Renal cortex interstitium (tissue), 15 donors: ENCODE data around the gene TSSC4. TPM values are rescaled to one million over a fixed set of nuclear protein-coding genes. Genes with fewer than 3 reads are reported as not detected.
"Not testable (repeated sequence)": the region's sequence is repeated elsewhere in the genome, so short reads cannot be mapped to it uniquely, and the experiment has no call there.

Experiments used
- DNase-seq, 11 donors: peaks; one replicate each; pipeline ENCODE4 v3.0.0-alpha.2; 2013; ENCODE audit warnings: low read depth in 9 of 11, low spot score in 4 of 11; ENCODE audit errors: extremely low read depth in 1 of 11
- long read RNA-seq, 16 experiments: transcript quantifications; one replicate each; lab custom pipeline, GENCODE V29; 2026
- polyA plus RNA-seq, 3 donors: library from polyadenylated mRNA; unstranded; fragments of 120-200 nt; gene quantifications; one replicate each; pipeline ENCODE4 v1.2.1, GENCODE V29; 2013; ENCODE audit not compliant: insufficient read length in 3 of 3

Gene TSSC4
- 10 to 100 TPM; 30.8 to 45.5 (median 44.8) TPM for polyA plus RNA-seq
- long read RNA-seq, donor 1, transcript TSSC4-201 (3 exons, 1,686 nt), result major isoform, 12 of 14 reads
- long read RNA-seq, donor 1, partial matches to known transcripts, result 0 of 14 reads
- long read RNA-seq, donor 1, other reads (novel, unspliced or antisense), result 0 of 14 reads
- long read RNA-seq, donor 2, transcript TSSC4-201 (3 exons, 1,686 nt), result major isoform, 14 of 29 reads
- long read RNA-seq, donor 2, partial matches to known transcripts, result 12 of 29 reads
- long read RNA-seq, donor 2, other reads (novel, unspliced or antisense), result 0 of 29 reads
- long read RNA-seq, donor 3, transcript TSSC4-201 (3 exons, 1,686 nt), result major isoform, 20 of 24 reads
- long read RNA-seq, donor 3, partial matches to known transcripts, result 0 of 24 reads
- long read RNA-seq, donor 3, other reads (novel, unspliced or antisense), result 0 of 24 reads
- long read RNA-seq, donor 4, transcript TSSC4-201 (3 exons, 1,686 nt), result major isoform, 10 of 17 reads
- long read RNA-seq, donor 4, transcript TSSC4-210 (2 exons, 912 nt), result minor isoform, 6 of 17 reads
- long read RNA-seq, donor 4, partial matches to known transcripts, result 0 of 17 reads
- long read RNA-seq, donor 4, other reads (novel, unspliced or antisense), result 0 of 17 reads
- long read RNA-seq, donor 5, result 0 reads
- long read RNA-seq, donor 6, transcript TSSC4-201 (3 exons, 1,686 nt), result major isoform, 13 of 15 reads
- long read RNA-seq, donor 6, partial matches to known transcripts, result 0 of 15 reads
- long read RNA-seq, donor 6, other reads (novel, unspliced or antisense), result 0 of 15 reads
- long read RNA-seq, donor 7, transcript TSSC4-201 (3 exons, 1,686 nt), result major isoform, 17 of 19 reads
- long read RNA-seq, donor 7, partial matches to known transcripts, result 0 of 19 reads
- long read RNA-seq, donor 7, other reads (novel, unspliced or antisense), result 0 of 19 reads
- long read RNA-seq, donor 8, transcript TSSC4-201 (3 exons, 1,686 nt), result major isoform, 25 of 36 reads
- long read RNA-seq, donor 8, transcript TSSC4-210 (2 exons, 912 nt), result minor isoform, 5 of 36 reads
- long read RNA-seq, donor 8, transcript TSSC4-203 (4 exons, 1,544 nt), result minor isoform, 5 of 36 reads
- long read RNA-seq, donor 8, partial matches to known transcripts, result 0 of 36 reads
- long read RNA-seq, donor 8, other reads (novel, unspliced or antisense), result 0 of 36 reads
- long read RNA-seq, donor 9, transcript TSSC4-201 (3 exons, 1,686 nt), result major isoform, 10 of 15 reads
- long read RNA-seq, donor 9, partial matches to known transcripts, result 0 of 15 reads
- long read RNA-seq, donor 9, other reads (novel, unspliced or antisense), result 0 of 15 reads
- long read RNA-seq, donor 10, transcript TSSC4-201 (3 exons, 1,686 nt), result major isoform, 21 of 23 reads
- long read RNA-seq, donor 10, partial matches to known transcripts, result 0 of 23 reads
- long read RNA-seq, donor 10, other reads (novel, unspliced or antisense), result 0 of 23 reads
- long read RNA-seq, donor 11, transcript TSSC4-201 (3 exons, 1,686 nt), result major isoform, 7 of 12 reads
- long read RNA-seq, donor 11, partial matches to known transcripts, result 0 of 12 reads
- long read RNA-seq, donor 11, other reads (novel, unspliced or antisense), result 0 of 12 reads
- long read RNA-seq, donor 12, transcript TSSC4-201 (3 exons, 1,686 nt), result major isoform, 6 of 8 reads
- long read RNA-seq, donor 12, partial matches to known transcripts, result 0 of 8 reads
- long read RNA-seq, donor 12, other reads (novel, unspliced or antisense), result 0 of 8 reads
- long read RNA-seq, donor 13, result 0 reads
- long read RNA-seq, donor 14, transcript TSSC4-201 (3 exons, 1,686 nt), result major isoform, 19 of 21 reads
- long read RNA-seq, donor 14, partial matches to known transcripts, result 0 of 21 reads
- long read RNA-seq, donor 14, other reads (novel, unspliced or antisense), result 0 of 21 reads
- long read RNA-seq, donor 15, transcript TSSC4-201 (3 exons, 1,686 nt), result major isoform, 6 of 8 reads
- long read RNA-seq, donor 15, partial matches to known transcripts, result 0 of 8 reads
- long read RNA-seq, donor 15, other reads (novel, unspliced or antisense), result 0 of 8 reads
- long read RNA-seq, donor 16, transcript TSSC4-201 (3 exons, 1,686 nt), result major isoform, 40 of 71 reads
- long read RNA-seq, donor 16, transcript TSSC4-210 (2 exons, 912 nt), result minor isoform, 11 of 71 reads
- long read RNA-seq, donor 16, partial matches to known transcripts, result 15 of 71 reads
- long read RNA-seq, donor 16, other reads (novel, unspliced or antisense), result 0 of 71 reads

DNA sequence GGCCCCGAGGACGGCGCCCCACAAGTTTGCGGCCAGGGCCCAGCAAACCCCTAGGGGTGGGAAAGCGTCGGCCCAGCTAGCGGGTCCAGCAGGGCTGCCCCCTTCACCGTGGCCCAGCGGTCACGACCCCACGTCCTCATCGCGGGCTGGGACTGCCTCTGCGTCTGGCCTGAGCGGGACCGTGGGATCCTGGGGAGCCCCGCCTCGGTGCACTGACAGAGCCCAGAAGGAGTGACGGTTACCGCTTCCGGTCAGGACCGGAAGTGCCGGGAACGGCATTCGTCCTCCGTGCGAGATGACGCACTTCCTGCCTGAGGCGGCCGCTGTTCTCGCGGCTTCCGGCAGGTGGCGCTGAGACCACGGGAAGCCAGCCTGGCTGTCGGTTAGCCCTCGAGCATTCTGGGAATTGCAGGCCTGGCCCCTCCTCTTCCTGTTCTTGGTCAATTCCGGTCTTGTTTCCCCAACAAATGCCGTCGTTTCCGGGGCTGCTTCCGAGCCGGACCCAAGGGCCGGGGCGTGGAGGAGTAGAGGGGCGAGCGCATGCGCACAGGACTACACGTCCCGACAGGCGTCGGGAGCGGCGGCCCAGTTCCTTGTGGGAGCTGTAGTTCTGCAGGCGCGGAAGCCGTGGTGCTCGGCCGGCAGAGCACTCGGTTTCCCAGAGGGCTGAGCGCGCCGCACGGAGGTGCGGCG lies at the start of gene TSSC4:
Gene TSSC4 (plus strand): TSS at position 682 of the 693 bp plus-strand sequence. CDS start 1,884 bp downstream, outside the sequence.
- DNase-seq, result peak; percentile 99 to 100 (median 100)

DNA sequence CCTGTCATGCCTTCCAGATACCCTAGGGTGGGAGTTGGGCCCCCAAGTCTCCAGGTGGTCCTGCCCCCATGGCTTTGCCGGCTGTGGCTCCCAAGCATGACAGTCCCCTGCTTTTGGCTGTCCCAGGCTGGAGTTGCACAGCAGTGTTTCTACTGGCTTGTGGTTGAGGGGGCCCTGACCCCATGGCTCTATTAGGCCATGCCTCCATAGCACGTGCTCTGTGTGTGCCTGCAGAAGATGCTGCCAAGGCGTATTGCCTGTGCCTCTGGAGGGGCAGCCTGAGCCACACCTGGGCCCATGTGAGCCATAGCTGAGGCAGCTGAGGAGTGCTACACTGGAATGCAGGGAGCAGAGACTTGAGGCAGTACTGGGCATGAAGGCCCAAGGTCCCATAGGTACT lies 48.8 kb upstream of the TSSC4 start:
- no peak for DNase-seq

DNA sequence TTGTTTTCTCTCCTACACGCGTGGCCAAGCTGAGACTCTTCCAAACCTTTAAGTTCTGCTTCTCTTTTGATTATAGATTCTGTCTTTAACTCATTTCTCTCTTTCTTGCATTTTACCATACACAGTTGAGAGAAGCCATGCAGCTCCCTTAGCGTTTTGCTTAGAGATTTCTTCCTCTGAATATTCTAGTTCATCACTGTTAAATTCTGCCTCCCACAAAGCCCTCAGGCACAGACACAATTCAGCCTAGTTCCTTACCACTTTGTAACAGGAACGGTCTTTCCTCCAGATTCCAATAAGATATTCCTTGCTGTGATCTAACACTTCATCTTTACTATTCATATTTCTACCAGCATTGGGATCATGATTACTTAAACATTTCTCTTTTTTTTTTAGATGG lies 48.1 kb upstream of the TSSC4 start:
- DNase-seq, result no peak

DNA sequence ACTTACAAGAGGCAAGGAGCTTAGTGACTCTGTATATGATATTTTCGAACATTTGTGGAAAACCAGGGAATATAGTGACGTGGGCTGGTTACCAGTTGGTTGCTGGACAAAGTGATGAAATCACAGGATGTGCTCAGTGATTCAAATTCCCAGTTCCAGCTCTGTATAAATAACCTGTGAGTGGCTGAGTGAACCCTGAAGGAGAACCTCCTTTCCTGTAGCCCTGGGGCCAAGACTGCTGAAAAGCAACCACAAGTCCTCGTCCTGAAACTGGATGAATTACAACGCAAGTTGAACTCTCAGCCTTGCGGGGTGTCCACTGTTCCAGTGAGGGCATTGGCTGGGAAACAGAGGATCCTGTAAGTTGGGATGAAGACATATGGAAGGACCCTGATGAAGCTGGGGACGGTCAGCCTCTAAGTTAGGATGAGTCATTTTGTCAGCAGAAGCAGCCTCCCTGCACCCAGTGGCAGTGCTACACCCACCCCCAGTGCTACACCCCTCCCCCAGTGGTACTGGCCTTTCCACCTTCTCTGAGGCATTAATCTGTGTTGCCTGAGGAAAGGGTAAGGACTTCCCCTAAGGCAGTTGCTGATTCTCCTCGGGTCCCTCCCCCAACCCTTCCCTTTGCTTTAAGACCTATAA lies 45.4 kb upstream of the TSSC4 start:
- no peak for DNase-seq

DNA sequence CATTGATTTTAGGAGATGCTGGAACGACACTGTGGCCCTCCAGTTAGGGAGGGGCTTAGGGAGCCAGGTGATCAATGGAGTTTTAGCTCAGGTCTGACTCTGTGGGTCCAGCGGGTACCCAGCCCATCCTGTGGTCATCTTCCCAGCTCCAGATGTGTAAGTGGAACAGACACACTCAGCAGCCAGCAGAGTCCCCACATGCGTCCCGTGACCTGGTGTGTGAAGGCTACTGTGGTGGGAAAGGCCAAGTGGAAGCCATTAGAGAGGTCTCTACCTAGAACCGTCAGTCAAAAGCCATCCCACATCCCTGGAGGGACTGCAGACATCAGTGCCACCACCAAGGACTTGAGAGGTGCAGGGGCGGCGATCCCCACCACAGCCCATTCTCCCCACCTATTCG lies 43.3 kb upstream of the TSSC4 start:
- DNase-seq, result no peak

DNA sequence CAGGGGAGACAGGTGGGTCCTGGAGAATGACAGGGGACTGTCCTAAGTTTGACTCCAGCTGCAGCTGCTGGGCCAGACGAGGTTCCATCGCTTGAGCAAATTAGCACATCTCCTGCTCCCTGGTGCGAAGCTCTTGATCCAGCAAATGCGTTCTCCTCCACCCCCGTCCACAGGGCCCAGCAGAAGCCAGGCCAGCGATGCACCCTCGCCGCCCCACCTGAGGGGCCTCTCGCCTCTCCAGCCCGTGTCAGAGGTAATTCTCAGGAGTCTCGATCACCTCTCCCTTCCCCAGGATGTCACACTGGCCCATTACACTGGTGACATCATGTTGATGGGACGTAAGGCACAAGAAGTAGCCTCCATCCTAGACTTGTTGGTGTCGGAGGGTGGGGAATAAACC lies 42.9 kb upstream of the TSSC4 start:
- not testable (repeated sequence) for DNase-seq

DNA sequence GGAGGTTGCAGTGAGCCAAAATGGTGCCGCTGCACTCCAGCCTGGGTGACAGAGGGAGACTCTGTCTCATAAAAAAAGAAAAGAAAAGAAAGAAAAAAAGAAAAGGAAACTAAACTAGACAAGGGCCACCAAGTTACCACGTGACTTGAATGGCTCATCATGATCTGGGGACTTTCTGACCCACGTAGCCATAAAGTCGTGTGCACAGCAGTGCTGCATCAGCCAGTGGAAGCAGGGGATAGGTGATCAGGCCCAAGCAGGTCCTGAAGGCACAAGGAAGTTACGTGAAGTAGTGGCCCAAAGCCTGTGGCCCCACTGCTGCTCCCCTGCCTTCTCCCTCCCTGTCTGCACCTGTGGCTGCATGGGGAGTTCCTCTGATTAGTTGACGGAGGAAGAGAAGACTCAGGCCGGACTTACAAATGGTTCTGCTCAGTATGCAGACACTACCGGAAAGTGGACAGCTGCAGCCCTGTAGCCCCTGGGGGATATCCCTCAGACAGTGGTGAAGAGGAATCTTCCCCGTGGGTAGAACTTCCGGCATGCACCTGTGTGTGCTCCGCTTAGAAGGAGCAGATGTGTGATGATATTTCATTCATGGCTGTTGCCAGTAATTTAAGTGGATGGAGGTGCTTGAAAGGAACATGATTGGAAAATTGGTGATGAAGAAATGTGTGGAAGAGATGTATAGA lies 41.7 kb upstream of the TSSC4 start:
- no peak for DNase-seq

DNA sequence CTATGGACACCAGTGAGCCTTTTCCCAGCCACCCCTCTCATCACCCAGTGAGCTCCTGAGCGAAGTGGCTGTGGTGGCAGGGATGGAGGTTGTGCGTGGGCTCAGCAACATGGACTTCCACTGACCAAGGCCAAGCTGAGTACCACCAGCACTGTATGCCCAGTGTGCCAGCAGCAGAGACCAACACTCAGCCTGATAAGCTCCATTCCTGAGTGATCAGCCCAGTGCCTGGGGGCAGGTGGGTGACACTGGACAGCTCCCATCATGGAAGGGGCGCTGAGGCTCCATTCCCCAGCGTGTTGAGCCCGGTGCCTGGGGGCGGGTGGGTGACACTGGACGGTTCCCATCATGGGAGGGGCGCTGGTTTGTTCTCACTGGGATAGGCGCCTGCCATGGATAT lies 41.0 kb upstream of the TSSC4 start:
- no peak for DNase-seq

DNA sequence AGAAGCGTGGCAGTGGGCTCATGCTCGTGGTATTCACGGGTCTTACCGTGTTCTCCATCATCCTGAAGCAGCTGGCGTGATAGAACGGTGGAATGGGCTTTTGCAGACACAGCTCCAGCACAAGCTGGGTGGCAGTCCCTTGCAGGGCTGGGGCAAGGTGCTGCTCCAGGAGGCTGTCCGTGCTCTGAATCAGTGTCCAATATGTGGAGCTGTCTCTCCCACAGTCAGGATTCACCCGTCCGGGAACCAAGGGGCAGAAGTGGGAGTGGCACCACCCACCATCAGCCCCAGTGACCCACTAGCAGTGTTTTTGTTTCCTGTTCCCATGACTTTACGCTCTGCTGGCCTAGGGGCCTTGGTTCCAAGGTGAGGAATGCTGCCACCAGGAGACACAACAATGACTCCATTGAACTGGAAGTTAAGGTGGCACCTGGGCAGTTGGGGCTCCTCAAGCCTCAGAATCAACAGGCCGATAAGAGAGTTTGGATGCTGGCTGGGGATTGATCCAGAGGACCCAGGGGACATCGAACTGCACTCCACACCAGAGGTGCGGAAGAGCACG lies 40.4 kb upstream of the TSSC4 start:
- DNase-seq, result no peak

DNA sequence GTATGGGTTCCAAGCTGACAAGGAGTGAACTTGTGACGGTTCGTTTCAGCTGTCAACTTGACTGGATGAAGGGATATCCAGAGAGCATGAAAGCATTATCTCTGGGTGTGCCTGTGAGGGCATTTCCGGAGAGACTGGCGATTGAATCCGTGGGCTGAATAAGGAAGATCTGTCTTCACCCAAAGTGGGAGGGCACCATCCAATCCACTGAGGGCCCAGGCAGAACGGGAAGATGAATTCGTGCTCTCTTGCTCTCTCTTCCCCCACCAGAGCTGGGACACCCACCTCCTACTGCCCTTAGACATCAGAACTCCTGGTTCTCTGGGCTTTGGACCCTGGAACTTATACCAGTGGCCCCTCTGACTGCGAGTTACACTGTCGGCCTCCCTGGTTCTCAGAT lies 39.0 kb upstream of the TSSC4 start:
- no peak for DNase-seq

DNA sequence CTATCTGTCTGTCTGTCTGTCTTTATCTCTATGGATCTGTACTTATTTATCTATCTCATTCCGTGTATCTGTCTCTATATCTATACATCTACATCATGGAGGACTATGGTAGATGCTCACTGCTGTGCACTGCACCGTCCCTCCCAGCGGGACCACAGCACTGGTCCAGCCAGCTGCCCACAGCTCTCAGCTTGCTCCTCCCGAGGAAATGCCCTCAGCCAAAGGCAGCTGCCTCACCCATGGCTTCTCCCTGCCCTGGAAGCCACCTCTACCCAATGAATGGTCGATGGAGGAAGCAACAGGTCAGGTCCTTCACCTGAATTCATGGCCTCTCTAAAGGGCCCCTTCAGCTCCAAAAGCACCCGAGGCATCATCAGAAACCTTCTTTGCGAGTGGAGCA lies 38.1 kb upstream of the TSSC4 start:
- DNase-seq, result no peak

DNA sequence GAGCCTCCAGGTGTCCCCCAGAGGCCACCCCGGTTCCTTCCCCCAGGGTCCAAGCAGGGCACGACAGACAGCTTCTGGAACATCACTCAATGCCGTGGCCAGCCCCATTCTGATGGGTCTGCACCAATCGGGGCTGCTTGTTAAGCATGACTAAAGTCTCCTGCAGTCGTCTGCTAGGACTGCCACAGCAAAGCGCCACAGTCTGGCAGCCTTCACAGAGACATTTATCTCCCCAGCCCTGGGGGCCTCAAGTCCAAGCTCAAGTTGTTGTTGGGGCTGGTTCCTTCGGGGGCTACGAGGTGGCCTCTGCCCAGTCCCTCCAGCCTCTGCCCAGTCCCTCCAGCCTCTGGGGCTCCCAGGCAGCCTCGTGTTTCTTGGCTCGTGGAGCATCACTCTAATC lies 37.4 kb upstream of the TSSC4 start:
- DNase-seq, result no peak

DNA sequence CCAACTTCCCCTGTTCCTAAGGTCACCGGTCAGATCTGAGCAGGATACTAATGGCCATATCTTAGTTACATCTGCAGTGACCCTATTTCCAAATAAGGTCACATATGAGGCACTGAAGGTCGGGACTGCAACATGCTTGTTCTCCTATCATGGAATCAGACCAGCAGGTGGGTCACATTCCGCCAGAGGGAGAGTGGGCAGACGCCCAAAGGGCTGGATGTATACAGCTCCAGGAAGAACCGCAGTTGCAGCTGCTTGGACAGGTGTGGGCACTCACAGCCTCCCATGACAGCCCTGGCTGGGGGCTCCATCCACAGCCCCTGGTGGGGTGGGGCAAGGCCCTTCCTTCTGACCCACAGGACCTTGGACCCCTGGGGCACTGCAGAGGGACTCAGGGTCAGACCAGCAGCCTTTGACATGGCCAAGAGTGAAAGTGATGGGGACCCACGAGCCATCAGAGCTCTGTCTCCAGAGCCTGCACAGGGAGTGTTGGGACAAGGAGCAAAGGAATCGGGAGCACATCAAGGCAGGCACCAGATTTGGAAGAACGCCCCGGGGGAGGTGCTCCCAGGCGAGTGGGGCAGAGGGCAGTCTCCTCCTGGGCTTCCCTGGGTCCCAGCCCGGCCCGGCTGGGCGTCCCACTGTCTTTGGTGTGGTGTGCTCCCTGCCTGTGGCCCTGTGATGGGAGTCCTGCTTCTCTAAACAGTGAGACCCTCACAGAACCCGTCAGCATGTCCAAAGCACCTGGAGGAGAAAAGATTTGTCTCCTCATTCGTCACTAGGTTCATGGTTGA lies 36.8 kb upstream of the TSSC4 start:
- DNase-seq, result no peak

DNA sequence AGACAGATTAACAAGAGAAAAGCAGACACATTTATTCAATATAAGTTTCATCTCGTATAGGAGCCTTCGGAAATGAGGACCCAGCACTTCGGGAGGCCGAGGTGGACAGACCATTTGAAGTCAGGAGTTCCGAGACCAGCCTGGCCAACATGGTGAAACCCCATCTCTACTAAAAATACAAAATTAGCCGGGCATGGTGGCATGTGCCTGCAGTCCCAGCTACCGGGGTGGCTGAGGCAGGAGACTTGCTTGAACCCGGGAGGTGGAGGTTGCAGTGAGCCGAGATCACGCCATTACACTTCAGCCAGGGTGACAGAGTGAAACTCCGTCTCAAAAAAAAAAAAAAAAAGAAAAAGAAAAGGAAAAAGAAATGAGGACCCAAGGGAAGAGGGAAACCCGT lies 36.2 kb upstream of the TSSC4 start:
- DNase-seq, result not testable (repeated sequence)
